ENCODE measurements around the gene UBL4B.

DNA sequence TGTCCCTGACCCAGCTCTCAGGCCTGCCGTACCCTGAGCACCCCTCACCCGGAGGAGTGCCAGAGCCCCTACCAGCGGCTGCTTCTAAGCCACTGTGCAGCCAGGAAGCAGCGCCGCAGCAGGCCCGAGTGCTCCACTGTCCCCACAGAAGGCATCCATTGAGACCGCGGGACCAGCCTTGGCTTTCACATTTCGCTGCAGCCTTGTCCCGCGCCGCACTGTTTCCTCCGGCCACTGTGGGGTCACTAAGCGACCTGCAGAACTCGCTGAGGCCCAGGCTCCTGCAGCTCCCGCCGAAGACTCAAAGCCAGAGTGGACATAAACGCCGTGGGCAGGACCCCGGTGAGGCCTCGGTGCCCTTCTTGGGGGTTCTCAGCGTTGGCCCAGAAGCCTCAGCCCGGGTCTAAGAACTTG, 44.8 kb upstream of the UBL4B start:
- TF ChIP-seq CEBPB (IDR thresholded peaks at IDR 0.05) (no peak), MAX (IDR thresholded peaks at IDR 0.05) (no peak), NFIC (IDR thresholded peaks at IDR 0.05) (no peak), EP300 (IDR thresholded peaks at IDR 0.05; ENCODE audit: borderline replicate concordance) (no peak), RAD21 (IDR thresholded peaks at IDR 0.05; ENCODE audit: low read depth) (no peak), REST (IDR thresholded peaks at IDR 0.05; ENCODE audit: low read depth) (no peak), ZBTB7A (IDR thresholded peaks at IDR 0.05; ENCODE audit: low read depth) (no peak), EGR1 (IDR thresholded peaks at IDR 0.05) (no peak), TAF1 (IDR thresholded peaks at IDR 0.05; ENCODE audit: low read depth) (no peak), YY1 (IDR thresholded peaks at IDR 0.05; ENCODE audit: low read depth) (no peak), FOXM1 (IDR thresholded peaks at IDR 0.05; ENCODE audit: borderline replicate concordance, low read depth) (no peak)
- TF ChIP-seq, protein P1, sequence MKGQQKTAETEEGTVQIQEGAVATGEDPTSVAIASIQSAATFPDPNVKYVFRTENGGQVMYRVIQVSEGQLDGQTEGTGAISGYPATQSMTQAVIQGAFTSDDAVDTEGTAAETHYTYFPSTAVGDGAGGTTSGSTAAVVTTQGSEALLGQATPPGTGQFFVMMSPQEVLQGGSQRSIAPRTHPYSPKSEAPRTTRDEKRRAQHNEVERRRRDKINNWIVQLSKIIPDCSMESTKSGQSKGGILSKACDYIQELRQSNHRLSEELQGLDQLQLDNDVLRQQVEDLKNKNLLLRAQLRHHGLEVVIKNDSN (IDR thresholded peaks at IDR 0.05), result no peak
